NCI-H2081 (cell line): ENCODE data around the gene PCNP.
"Not testable (repeated sequence)": the region's sequence is repeated elsewhere in the genome, so short reads cannot be mapped to it uniquely, and the experiment has no call there.

Experiments used
- DNase-seq, 2 experiments: peaks; one replicate each; lab custom pipeline; 2025; lab: John Stamatoyannopoulos, UW

PCNP gene

DNA sequence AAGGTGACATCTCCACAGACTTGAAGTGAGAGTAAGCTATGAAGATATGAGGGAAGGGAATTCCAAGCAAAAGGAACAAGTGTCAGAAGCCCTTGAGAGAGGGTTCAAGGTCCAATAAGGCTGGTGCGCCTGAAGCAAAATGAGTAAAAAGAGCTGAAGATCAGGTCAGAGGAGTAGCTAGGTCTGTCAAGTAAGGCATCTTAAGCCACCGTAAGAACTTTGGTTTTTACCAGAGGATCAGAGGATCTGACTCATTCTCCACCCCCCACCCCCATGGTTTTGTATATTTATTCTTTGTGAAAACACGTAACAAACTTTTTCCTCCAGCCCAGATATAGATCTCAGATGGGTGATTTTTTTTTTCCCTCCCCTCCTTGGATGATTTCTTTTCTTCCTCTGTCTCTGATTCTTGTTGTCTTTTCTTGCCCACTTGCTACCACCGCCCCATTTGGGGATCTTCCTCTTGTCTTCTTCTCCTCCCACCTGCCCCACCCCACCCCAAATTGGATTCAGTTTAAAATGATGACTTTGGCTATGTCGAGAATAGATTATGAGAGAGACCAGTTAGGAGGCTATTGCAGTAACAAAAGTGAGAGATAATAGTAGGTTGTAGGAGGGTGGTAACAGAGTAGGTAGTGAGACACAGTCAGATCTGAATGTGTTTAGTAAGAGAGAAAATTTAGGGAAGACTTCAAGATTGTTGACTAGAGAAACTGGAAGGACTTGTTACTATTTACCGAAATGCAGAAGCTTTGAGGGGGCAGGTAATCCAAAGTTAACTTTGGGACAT lies 6.3 kb upstream of the PCNP start:
- no peak for DNase-seq

DNA sequence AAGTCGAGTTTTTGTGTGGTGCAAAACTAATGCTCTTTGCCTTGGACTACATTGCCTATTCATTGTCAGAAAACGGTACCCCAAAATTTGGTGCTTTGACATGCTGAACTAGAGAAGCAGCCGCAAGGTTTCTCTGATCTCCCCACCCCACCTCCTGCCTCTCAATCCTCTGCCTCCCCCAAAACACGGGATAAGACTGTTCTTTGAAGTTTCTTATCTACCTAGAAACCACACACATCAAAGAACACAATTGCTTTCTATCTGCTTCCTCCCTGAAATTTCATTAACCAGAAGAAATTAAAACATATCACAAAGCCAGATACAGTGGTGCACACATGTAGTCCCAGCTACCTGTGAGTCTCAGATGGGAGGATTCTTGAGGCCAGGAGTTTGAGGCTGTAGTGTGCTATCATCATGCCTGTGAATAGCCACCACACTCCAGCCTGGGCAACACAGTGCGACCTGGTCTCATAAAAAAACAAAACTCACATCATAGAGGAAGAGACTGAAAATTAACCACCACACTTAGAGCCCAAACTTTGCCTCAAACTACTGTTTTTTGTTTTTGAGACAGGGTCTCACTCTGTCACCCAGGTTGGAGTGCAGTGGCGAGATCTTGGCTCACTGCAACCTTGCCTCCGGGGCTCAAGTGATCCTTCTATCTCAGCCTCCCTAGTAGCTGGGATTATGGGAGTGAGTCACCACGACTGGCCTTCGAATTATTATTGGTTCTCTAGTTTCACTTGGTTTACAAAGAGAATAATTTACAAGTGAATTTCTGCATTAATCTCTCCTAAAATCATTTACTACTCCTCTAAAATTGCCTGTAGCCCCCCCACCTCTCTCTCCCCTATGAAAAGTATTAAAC lies 2.7 kb upstream of the PCNP start:
- DNase-seq = no peak

DNA sequence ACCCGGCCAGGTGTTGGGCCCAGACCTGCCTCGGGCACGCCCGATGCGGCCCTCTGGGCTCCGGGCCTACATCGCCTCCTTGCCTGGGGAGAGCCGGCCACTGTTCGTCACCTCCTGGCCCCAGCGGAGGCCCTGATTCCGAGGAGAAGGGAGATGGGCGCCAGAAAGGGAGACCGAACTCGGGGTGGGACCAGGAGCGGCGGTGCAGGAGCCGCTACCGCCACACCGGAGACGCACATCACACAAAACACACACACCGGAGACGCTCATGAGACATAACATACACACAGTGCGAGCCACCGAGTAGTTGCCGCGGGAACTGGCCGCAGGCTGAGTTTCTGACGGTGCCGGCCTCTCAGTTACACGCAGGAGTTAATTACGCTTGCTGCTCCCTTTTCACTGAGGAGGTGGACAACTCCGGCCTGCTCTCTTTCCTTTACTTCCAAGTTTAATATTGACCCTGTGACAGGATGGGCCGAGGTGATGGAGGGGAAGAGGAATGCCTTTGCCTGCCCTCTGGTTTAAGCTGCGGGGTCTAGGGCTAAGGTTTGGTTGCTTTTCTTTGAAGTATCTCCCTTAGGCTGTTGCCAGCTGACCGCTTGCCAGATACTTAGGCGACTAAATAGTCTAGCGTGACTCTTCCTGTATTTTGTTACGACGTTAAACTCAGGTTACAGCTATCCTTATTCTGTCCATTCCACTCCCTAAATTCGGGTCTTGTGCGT lies 570 bp downstream of the PCNP start:
- peak; percentile 50 to 70 for DNase-seq

DNA sequence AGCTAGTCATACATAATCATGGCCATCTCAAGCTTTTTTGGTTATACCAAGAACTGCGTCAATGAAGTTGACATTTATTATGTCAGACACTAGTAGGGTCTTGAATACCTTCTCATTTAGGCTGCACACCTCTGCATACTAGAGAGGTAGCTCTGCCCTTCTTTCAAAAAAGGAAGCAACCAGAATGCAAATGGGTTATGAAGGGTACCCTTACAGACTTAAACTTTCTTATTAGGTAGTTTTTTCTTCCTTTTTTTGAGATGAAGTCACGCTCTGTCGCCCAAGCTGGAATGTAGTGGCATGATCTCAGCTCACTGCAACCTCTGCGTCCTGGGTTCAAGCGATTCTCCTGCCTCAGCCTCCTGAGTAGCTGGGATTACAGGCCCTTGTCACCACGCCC lies 3.3 kb downstream of the PCNP start:
- DNase-seq = no peak

DNA sequence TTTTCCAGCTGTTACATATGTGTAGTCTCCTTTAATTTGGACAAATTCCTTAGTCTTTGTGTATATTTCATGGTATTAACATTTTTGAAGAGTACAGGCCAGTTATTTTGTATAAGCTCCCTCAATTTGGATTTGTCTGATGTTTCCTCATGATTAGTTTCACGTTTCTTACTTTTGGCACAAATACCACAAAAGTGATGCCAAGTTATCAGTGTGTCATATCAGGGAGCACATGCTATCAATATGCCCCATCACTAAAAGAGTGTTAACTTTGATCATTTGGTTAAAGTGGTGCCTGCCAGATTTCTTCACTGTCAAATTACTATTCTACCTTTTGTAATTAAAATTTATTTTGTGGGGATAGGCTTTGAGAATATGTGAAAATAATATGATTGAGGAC lies 14.6 kb downstream of the PCNP start:
- DNase-seq = no peak

DNA sequence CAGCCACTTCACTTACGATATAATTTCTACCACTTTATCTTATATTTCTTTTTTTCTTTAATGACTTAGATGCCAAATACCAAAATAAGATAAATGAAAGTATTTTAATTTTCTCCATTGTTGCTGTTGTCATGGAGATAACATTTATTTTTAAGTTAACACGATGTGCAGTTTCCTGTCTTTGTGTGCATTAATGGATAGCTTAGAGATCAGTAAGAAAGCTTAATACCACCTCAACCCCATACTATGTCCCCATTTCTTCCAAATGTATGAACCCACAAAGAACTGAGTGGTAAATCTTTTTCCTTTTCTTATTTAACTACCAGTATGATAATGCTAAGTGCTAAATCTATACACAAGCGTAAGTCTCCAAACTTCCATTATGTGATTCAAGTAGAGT lies 17.1 kb downstream of the PCNP start:
- DNase-seq = no peak

DNA sequence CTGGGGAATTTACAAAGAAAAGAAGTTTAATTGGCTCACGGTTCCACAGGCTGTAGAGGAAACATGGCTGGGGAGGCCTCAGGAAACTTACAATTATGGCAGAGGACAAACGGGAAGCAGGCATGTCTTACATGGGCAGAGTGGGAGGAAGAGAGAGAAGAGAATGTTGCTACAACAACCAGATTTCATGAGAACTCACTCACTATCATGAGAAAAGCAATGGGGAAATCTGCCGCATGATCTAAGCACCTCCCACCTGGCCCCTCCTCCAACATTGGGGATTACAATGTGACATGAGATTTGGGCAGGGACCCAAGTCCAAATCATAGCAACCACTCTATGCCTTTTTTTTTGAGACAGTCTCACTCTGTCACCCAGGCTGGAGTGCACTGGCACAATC lies 28.8 kb downstream of the PCNP start:
- no peak for DNase-seq

DNA sequence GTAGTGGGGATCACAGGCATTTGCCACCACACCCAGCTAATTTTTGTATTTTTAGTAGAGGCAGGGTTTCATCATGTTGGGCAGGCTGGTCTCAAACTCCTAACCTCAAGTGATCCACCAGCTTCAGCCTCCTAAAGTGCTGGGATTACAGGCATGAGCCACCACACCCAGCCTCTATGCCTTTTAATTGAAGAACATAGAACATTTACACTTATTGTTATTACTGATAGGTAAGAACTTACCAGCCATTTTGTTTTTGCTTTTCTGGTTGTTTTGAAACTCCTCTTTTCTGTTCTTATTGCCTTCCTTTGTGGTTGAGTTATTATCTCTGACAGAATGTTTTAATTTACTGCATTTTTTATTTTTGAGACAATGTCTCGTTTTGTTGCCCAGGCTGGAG lies 29.2 kb downstream of the PCNP start:
- no peak for DNase-seq

DNA sequence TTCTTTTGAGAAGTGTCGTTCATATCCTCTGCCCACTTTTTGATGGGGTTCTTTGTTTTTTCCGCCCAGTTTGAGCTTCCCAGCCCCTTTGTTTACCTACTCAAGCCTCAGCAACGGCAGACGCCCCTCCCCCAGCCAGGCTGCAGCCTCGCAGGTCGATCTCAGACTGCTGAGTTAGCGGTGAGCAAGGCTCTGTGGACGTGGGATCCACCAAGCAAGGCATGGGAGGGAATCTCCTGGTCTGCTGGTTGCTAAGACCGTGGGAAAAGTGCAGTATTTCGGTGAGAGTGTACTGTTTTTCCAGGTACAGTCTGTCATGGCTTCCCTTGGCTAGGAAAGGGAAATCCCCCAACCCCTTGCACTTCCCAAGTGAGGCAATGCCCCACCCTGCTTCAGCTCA lies 31.4 kb downstream of the PCNP start:
- DNase-seq = not testable (repeated sequence)

DNA sequence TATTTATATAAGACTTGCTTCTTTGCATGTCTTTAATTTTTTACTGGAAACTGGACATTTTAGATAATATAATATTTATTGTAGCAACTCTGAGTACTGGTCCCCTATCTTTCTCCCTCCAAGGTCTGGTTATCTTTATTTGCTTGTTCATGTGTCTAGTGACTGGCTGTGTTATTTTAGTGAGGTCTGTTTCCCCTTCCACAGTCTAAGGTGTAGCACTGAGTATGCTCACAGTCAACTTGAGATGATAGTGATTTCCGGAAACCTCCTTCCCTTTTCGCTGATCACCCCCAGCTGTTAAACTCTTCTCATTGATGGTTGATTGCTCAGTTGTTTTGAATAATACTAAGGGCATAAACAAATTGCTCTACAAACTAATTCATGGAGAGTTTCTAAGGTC lies 37.0 kb downstream of the PCNP start:
- DNase-seq = no peak

DNA sequence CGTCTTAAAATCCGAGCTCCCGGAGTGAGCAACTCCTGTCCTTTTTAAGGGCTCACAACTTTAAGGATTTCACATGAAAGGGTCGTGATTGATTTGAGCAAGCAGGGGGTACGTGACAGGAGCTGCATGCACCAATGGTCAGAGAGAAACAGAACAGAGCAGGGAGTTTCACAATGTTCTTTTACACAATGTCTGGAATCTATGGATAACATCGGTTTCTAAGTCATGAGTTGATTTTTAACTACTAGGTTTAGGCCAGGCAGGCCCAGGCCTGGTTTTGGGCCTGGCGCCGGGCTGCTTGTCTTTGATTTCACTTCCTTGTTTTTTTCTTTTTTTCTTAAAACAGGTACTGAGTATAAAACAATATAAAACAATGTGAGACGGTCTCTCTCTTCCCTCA lies 39.0 kb downstream of the PCNP start:
- DNase-seq = not testable (repeated sequence)

DNA sequence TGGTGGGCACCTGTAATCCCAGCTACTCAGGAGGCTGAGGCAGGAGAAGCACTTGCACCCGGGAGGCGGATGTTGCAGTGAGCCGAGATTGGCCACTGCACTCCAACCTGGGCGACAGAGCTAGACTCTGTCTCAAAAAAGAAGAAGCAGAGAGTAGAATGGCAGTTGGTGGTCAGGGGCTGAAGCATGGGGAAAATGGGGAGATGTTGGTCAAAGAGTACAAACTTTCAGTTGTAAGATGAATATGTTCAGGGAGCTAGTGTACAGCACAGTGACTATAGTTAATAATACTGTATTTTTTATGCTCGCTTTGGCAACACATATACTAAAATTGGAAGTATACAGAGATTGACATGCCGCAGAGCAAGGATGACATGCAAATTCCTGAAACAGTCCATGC lies 41.5 kb downstream of the PCNP start:
- DNase-seq = no peak

DNA sequence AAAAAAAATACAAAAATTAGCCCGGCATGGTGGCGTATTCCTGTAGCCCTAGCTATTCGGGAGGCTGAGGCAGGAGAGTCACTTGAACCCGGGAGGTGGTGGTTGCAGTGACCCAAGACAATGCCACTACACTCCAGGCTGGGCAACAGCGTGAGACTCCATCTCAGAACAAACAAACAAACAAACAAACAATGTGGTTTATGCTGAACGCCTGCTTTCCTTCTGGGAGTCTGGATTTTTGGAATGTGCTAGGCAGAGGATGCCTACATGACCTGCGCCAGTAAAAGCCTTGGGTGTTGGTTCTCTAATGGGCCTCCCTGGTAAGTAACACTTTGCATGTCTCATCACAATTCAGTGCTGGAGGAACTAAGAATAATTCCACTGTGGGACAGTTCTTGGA lies 43.5 kb downstream of the PCNP start:
- DNase-seq = no peak

DNA sequence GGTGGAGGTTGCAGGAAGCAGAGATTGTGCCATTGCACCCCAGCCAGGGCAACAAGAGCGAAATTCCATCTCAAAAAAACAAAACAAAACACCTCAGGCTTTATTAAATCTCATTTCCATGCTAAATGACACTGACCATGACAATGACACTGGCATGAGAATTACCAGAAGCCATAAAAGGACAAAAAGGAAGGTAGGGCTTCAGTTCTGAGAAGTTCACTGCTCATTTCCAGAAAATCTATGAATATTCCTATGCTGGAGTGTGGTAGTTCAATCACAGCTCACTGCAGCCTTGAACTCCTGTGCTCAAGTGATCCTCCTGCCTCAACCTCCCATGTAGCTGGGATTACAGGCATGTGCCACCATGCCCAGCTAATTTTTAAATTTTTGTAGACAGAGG lies 44.7 kb downstream of the PCNP start:
- DNase-seq = no peak

DNA sequence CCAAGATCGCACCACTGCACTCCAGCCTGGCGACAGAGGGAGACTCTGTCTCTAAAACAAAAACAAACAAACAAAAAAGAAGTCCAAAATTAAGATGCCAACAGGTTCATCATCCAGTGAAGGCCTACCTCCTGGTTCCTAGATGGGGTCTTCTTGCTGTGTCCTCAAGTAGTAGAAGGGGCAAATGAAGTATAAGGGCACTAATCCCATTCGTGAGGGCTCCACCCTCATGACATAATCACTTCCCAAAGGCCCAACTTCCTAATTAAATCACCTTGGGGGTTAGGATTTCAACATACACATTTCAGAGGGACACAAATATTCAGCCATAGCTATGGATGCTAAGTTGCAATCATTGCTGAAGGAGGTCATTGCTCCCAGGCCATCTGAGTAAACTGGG lies 45.8 kb downstream of the PCNP start:
- no peak for DNase-seq

DNA sequence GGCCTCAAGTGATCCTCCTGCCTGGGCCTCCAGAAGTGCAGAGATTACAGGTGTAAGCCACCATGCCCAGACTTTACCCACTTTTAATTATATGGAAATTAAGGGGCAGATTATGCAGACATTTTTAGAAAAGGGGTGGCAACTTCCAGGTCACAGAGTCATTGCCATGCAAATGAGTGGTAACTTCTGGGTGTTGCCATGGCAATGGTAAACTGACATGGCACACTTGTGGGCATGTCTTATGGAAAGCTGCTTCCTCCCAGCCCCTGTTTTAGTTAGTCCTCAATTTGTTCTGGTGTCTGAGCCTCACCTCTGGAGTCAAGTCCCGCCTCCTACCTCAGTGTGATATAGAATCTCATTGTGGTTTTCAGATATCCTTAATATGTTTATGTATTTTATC lies 49.7 kb downstream of the PCNP start:
- DNase-seq = no peak

DNA sequence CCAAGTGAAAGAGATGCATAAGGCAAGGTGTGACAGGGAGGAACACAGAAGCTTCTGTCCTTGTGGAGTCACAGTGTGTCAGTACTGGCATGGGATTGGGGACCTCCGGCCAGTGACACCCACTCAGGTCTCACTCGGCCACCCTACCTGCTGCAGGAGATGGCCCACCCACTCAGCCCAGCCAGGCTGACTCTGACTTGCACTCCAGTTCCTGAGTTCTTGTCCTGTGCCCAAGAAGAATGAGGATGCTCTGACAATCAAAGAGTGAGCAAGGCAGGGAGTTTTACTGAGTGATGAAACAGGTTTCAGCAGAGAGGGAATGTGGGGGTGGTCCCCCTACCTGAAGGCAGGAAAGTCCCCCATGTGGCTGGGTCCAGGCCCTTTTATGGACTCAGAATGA lies 50.9 kb downstream of the PCNP start:
- DNase-seq = no peak

DNA sequence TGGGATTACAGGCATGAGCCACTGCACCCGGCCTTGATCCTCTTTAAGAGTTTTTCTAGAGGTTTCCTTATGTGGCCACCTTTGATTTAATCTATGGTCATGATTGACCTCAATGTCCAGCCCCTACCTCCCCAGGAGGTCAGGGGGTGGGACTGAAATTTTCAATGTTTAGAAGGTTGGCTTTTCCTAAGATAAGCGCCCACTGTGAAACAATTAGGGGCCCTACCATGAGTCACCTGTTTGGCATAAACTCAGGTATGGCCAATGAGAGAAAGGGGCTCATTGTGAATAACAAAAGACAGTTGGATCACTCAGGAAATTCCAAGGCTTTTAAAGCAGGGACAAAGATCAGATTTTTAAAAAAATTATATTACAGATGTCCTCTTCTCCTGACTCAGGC lies 51.9 kb downstream of the PCNP start:
- no peak for DNase-seq

DNA sequence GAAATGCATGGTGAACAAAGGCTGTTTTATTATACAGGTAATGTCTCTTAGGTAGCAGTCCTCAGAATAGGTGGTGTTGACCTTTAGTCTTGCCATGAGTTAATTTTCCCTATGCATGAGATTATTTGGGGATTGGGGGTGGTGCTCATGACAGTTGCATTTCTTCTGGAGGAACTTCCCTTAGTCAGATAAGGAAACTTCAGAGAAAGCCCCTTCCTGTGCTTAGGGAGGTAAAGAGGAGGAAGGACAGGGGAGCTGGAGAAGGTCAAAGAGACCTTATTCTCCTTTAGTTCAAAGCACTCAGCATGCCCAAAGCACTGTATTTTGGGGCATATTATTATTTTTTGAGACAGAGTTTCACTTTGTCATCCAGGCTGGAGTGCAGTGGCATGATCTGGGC lies 55.2 kb downstream of the PCNP start:
- no peak for DNase-seq

DNA sequence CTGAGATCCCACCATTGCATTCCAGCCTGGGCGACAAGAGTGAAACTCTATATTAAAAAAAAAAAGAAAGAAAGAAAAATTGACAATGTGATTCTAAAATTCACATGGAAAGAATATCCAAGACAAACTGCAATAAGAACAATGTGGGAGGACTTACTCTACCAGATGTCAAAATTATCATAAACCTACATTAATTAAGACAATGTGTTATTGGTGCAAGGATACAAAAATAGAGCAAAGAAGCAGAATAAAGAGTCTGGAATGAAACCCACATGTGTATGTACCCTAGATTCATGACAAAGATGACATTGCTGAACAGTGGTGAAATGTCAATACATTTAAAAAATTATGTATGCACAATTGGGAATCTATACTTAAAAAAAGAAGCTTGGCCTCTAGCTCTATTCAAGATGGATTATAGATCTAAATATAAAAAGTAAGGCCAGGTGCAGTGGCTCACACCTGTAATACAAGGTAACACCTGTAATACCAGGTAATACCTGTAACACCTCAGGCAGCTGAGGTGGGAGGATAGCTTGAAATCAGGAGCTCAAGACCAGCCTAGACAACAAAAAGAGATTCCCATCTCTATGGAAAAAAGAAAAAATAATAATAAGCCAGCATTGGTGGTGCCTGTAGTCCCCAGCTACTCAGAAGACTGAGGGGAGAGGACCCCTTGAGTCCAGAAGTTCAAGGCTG lies 57.3 kb downstream of the PCNP start:
- DNase-seq = no peak

DNA sequence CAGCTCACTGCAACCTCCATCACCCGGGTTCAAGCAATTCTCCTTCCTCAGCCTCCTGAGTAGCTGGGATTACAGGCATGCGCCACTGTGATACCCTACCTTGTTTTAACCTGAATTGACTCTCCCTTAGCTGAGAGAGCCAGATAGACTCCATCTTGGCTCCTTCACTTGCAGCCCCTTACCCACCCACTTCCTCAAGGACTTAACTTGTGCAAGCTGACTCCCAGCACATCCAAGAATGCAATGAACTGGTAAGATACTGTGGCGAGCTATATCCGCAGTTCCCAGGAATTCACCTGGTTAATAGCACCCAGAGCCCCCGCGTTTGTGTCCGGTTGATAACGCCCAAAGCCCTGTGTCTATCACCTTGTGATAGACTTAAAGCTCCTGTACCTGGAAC lies 58.0 kb downstream of the PCNP start:
- not testable (repeated sequence) for DNase-seq

DNA sequence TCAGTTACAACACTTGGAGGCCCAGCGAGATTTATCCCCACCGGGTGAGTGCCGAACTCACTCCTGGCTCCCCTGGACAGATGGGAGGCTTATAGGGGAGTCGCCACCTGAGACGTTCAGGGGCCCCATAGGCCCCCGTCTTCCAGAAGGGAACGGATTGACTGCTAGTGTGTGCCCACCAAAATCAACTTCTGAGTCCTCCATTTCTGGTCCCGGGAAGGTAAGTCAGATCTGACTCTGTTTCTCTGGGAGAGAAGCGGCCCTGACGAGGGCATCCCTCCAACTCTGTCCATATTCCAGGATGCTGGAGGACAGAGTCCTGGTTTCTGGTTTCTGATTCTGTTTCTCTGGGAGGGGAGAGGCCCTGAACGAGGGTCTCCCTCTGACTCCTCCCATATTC lies 58.6 kb downstream of the PCNP start:
- no peak for DNase-seq
